Neuron (in vitro differentiated cells): ENCODE data around the gene SLC3A2.
"Not testable (repeated sequence)": the region's sequence is repeated elsewhere in the genome, so short reads cannot be mapped to it uniquely, and the experiment has no call there.

ENCODE experiments used
- H2AFZ ChIP-seq: one replicate; pipeline ENCODE4 v1.6.1; 2013; ENCODE audit warnings: low read depth, mild to moderate bottlenecking, inconsistent platforms, low read length, moderate library complexity
- H3K27me3 ChIP-seq: one replicate; pipeline ENCODE4 v1.6.1; 2013; ENCODE audit warnings: low read length; ENCODE audit not compliant: insufficient read depth
- H3K36me3 ChIP-seq: one replicate; pipeline ENCODE4 v1.6.1; 2013; ENCODE audit warnings: low read length; ENCODE audit not compliant: insufficient read depth
- H3K4me1 ChIP-seq: one replicate; pipeline ENCODE4 v1.6.1; 2013; ENCODE audit warnings: low read length; ENCODE audit not compliant: insufficient read depth
- H3K4me3 ChIP-seq: 2 replicates; pipeline ENCODE4 v1.5.1; 2013; ENCODE audit warnings: mild to moderate bottlenecking, low read length, moderate library complexity
- H3K9me3 ChIP-seq: one replicate; pipeline ENCODE4 v1.6.1; 2013; ENCODE audit warnings: low read length

Gene SLC3A2

DNA sequence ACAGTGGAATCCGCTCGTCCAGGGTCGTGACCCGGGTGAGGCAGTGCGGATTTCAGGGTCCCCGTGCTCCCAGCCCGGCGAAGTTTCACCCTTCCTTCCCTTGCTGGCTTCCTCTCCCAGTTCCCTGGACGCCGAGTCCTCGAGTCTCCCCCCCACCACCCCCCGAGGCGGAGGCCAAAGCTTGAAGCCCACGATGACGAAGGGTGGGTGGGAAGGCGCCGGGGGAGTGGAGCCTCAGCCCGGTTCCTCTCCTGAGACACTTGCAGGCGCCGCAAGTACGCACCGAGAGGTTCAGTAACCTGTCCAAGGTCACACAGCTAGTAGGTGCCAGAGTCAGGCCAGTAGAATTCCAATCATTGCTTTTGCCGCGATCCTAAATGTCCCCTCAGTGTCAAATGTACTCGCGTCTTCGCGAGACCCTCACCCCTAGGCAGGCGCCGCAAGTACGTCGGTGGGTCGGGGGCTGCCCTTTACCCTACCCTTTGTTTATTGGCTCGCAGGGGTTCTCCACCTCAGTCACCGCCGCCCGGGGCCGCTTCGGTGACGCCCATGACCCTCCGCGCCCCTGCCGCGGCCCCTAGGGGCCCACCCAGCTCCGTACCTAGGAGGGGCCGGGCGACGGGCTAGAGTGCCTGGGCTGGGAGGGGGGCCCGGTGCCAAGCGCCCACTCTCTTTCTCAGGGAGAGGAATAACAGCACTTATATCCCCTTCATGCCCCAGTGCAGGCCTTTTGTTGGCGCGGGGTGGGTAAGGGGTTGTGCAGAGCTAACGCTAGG is 46.2 kb downstream of the SLC3A2 start:
- Histone ChIP-seq H2AFZ (no peak overlapping the region), H3K9me3 (peaks cover 4% of the 10 kb centered on the region), H3K27me3 (peaks cover 71% of the 10 kb centered on the region), H3K36me3 (no peaks in the 10 kb centered on the region), H3K4me3 (no peak overlapping the region), H3K4me1 (peaks cover 7% of the 10 kb centered on the region)

DNA sequence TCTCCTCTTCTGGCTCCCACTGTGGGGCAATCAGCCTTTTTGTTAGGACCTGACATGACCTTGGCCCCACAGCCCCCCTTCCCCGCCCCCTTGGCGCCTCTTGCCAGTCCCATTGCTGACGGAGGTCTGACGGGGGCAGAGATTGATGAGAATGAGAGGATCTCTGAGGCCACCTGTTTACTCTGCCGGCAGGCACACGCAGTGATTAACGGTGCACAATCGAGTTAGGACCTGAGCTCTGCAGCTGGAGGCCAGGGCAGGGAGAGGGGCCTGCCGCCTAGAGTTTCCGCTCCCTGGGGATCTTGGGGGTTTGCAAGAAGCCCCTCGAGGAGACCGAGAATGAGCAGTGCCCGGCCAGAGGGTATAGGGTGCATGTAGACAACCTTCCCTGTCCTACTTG is 47.3 kb downstream of the SLC3A2 start:
- Histone ChIP-seq H3K4me3 (no peak overlapping the region), H3K4me1 (peaks cover 7% of the 10 kb centered on the region), H2AFZ (no peak overlapping the region), H3K9me3 (peaks cover 1% of the 10 kb centered on the region), H3K36me3 (no peaks in the 10 kb centered on the region), H3K27me3 (peaks cover 61% of the 10 kb centered on the region)

DNA sequence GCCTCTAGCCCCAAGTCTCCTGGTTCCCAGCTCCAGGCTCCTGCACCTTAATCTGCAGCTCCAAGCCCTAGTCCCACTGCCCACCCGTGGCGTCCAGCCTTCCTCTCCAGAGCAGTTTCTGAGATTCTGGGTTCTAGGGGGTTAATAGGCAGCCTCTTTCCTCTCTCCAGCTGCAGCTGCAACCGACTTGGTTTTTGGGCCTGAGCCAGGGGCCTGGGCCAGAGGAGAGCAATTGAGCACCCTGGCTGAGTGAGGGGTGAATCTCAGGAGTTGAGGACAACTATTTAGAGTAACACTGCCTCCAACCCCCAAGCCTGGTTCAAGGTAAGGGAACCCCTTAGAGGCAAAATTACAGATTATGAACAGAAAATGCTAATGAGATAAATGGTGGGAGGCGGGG is 49.5 kb downstream of the SLC3A2 start:
- peaks cover 7% of the 10 kb centered on the region for H3K4me1 ChIP-seq
- H3K9me3 ChIP-seq, result no peaks in the 10 kb centered on the region
- H2AFZ ChIP-seq, result no peak overlapping the region
- no peaks in the 10 kb centered on the region for H3K36me3 ChIP-seq
- H3K27me3 ChIP-seq, result peaks cover 48% of the 10 kb centered on the region
- H3K4me3 ChIP-seq, result no peak overlapping the region

DNA sequence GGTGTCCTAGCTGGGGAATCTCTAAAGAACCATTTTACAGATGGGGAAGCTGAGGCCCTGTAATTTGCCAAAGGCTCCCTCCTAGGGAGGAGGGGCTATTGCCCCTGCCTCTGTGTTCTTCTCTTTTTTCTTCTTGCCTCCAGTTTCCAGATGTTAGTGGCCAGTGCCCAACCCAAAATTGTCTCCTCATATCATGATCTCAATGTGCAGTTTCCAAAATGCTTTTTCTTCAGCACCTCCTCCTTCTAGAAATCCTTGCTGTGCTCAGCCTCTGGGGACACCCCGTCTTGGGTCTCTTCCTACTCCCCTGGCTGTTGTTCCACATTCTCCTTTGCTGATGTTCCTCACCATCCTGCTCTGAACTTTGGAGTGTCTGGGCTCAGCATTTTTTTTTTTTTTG is 50.0 kb downstream of the SLC3A2 start:
- no peaks in the 10 kb centered on the region for H3K9me3 ChIP-seq
- H3K36me3 ChIP-seq, result no peaks in the 10 kb centered on the region
- no peak overlapping the region for H2AFZ ChIP-seq
- H3K4me3 ChIP-seq, result no peak overlapping the region
- H3K4me1 ChIP-seq, result peaks cover 5% of the 10 kb centered on the region
- peaks cover 43% of the 10 kb centered on the region for H3K27me3 ChIP-seq

DNA sequence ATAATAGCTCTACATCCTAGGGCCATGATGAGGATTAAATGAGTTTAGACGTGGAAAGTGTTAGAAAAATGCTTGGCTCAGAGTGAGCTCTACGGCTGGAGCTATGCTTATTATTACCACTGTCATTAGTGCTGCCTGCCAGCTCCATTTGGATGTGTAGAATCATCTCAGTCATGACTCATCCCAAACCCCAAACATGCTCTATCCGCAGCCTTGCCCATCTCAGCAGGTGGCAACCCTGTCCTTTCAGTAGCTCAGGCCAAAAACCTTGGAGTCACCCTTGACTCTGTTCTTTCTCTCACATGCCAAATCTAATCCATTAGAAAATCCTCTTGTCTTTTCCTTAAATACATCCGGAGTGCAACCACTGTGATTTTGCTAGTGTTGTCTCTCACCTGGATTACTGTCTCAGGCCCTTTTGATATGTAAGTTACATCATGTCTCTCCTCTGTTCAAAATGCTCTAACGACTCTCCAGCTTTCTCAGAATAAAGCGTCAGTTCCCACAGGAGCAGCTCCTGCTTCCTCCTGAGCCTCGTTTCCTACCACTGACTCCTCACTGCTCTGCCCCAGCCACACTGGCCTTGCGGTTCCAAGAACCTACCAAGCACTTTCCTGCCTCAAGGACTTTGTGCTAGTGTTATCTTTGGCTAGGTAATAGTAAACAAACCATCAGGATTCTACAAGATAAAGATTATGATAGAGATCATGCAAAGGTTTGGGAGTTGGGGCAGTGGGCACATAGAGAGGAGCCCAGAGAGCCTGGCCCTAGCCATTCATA is 51.0 kb downstream of the SLC3A2 start:
- peaks cover 33% of the 10 kb centered on the region for H3K27me3 ChIP-seq
- no peaks in the 10 kb centered on the region for H3K4me1 ChIP-seq
- H2AFZ ChIP-seq, result no peak overlapping the region
- no peak overlapping the region for H3K4me3 ChIP-seq
- no peaks in the 10 kb centered on the region for H3K36me3 ChIP-seq
- H3K9me3 ChIP-seq, result no peaks in the 10 kb centered on the region

DNA sequence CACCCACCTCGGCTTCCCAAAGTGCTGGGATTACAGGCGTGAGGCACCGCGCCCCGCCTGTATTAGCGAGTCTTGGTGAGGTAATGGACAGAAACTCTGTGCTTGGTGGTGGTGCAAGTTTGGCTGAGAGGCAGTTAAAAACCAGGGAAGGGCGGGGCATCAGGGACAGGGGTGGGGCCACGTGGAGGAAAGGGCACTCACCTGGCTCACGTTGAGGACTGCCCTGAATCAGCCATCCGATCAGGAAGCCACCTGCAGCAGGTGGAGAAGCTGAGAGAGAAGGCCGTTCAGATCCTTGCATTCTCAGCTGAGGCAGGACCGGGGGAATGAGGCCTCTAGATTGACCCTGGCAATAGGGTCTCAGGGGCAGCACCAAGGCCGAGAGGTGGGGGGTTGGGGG is 52.6 kb downstream of the SLC3A2 start:
- H3K4me3 ChIP-seq, result no peak overlapping the region
- peaks cover 17% of the 10 kb centered on the region for H3K27me3 ChIP-seq
- no peaks in the 10 kb centered on the region for H3K36me3 ChIP-seq
- H3K9me3 ChIP-seq, result no peaks in the 10 kb centered on the region
- H3K4me1 ChIP-seq, result no peaks in the 10 kb centered on the region
- no peak overlapping the region for H2AFZ ChIP-seq

DNA sequence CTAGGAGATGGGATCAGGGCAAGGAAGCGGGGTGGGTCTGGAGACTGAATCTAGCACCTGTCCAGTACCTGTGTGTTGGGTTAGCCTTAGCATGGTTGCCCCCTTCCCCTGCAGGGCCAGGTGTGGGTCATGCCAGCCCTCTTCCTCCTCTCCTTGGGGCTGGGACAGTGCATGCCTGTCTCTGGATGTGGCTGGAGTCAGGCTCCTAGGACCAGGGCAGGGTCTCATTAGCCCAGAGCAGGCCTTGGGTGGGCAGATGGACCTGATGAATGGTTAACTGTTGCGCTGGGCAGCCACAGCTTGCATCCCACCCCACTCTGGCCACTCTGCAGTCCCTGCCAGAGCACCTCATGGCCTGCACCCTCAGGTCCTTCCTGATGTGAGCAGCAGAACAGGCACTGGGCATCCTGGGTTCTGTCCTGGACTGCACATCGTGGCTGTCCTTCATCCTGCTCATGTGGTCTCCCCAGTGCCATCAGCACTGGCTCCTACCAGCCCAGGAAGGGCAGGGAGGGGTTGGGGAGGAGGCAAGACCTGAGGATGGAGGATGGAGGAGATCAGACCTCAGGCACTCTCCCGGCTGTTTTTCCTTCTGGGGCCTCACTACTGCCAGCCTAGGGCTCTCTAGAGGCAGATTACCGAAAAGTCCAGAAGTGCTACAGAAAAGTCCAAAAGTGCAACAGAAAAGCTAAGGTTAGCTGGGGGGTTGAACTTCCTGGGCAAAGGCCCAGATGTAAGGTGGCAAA is 53.2 kb downstream of the SLC3A2 start:
- no peaks in the 10 kb centered on the region for H3K36me3 ChIP-seq
- no peak overlapping the region for H2AFZ ChIP-seq
- peaks cover 10% of the 10 kb centered on the region for H3K27me3 ChIP-seq
- no peak overlapping the region for H3K4me3 ChIP-seq
- no peaks in the 10 kb centered on the region for H3K4me1 ChIP-seq
- H3K9me3 ChIP-seq, result no peaks in the 10 kb centered on the region

DNA sequence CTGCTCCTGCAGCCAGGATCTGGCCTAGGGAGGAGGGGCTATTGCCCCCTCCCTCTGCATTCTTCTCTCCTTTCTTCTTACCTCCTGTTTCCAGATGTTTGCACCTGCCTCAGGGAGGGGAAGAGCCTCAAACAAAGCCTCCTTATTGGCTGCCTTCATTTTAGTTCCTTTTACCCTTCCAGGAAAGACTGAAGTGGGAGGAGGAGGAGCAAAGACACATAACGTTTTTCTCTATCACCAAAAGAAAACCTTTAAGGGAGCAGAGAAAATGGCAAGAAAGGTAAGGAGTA is 53.7 kb downstream of the SLC3A2 start:
- no peak overlapping the region for H2AFZ ChIP-seq
- no peaks in the 10 kb centered on the region for H3K9me3 ChIP-seq
- H3K27me3 ChIP-seq, result peaks cover 7% of the 10 kb centered on the region
- H3K4me3 ChIP-seq, result no peak overlapping the region
- no peaks in the 10 kb centered on the region for H3K4me1 ChIP-seq
- H3K36me3 ChIP-seq, result no peaks in the 10 kb centered on the region

DNA sequence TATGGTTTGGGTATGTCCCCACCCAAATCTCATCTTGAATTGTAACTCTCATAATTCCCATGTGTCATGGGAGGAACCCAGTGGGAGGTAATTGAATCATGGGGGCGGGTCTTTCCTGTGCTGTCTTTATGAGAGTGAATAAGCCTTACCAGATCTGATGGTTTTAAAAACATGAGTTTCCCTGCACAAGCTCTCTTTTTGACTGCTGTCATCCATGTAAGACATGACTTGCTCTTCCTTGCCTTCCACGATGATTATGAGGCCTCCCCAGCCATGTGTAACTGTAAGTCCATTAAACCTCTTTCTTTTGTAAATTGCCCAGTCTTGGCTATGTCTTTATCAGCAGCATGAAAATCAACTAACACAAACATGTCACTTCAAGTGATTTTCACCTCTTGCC is 56.8 kb downstream of the SLC3A2 start:
- H3K9me3 ChIP-seq, H2AFZ ChIP-seq, H3K4me3 ChIP-seq, H3K27me3 ChIP-seq, H3K36me3 ChIP-seq, H3K4me1 ChIP-seq: not testable (repeated sequence)
